Large intestine (tissue), 3 donors: Measurements from ENCODE around the gene MRPL51. TPM values are rescaled to one million over a fixed set of nuclear protein-coding genes. Genes with fewer than 3 reads are reported as not detected.

Source experiments
- DNase-seq, 2 donors: peaks; one replicate each; pipeline versions ENCODE4 v3.0.0 to v3.0.0-alpha.2; 2013
- H3K27ac ChIP-seq: one replicate; pipeline ENCODE4 v1.5.1; 2013; ENCODE audit warnings: low read length
- H3K27me3 ChIP-seq: 2 replicates; pipeline ENCODE4 v1.6.1; 2013; ENCODE audit warnings: low read length; ENCODE audit not compliant: control insufficient read depth, insufficient read depth
- H3K36me3 ChIP-seq: 2 replicates; pipeline ENCODE4 v1.6.1; 2013; ENCODE audit warnings: low read length; ENCODE audit not compliant: control insufficient read depth, insufficient read depth
- H3K4me1 ChIP-seq: one replicate; pipeline ENCODE4 v1.6.1; 2013; ENCODE audit warnings: low read length; ENCODE audit not compliant: control insufficient read depth, insufficient read depth
- H3K4me3 ChIP-seq: one replicate; pipeline ENCODE4 v1.5.1; 2013; ENCODE audit warnings: low read length
- H3K9me3 ChIP-seq: one replicate; pipeline ENCODE4 v1.6.1; 2013; ENCODE audit warnings: mild to moderate bottlenecking, low read depth, low read length, moderate library complexity; ENCODE audit not compliant: control insufficient read depth
- WGBS: methylation state at CpG from one replicate; pipeline ENCODE4 v1.1.5; 2013; ENCODE audit warnings: low lambda C conversion rate; ENCODE audit not compliant: insufficient coverage; 5-methylcytosine and 5-hydroxymethylcytosine counted together
- polyA plus RNA-seq: library from polyadenylated mRNA; unstranded; fragments of 120-200 nt; gene quantifications from one replicate; pipeline ENCODE4 v1.2.1, GENCODE V29; 2013

Gene MRPL51
- polyA plus RNA-seq, 1 donor, result 103 TPM

GRCh38 chr12:6450869-6451347, 42.2 kb downstream of the MRPL51 start:
- H3K4me1 ChIP-seq, result peaks cover 17% of the 10 kb centered on the region
- peaks cover 31% of the 10 kb centered on the region for H3K36me3 ChIP-seq
- no peaks in the 10 kb centered on the region for H3K9me3 ChIP-seq
- WGBS, result no CpG with 5 or more reads among the region's 11 CpGs
- no peaks in the 10 kb centered on the region for H3K27me3 ChIP-seq
- peak overlapping the region; percentile 96 for H3K27ac ChIP-seq
- DNase-seq, result no peak
- H3K4me3 ChIP-seq, result peak overlapping the region; percentile 75

- peak overlapping the region; percentile 96 for H3K27ac ChIP-seq
- peaks cover 17% of the 10 kb centered on the region for H3K4me1 ChIP-seq
- no CpG with 5 or more reads among the region's 16 CpGs for WGBS
- DNase-seq, result no peak
- no peaks in the 10 kb centered on the region for H3K27me3 ChIP-seq
- H3K9me3 ChIP-seq, result no peaks in the 10 kb centered on the region
- H3K4me3 ChIP-seq, result peak overlapping the region; percentile 75
- H3K36me3 ChIP-seq, result peaks cover 35% of the 10 kb centered on the region
These were observed 42.8 kb downstream of the MRPL51 start for GRCh38 chr12:6450091-6450868.

- H3K36me3 ChIP-seq, result peaks cover 31% of the 10 kb centered on the region
- no peaks in the 10 kb centered on the region for H3K27me3 ChIP-seq
- WGBS, result no CpG with 5 or more reads among the region's 16 CpGs
- no peak for DNase-seq
- no peaks in the 10 kb centered on the region for H3K4me1 ChIP-seq
- no peak within 1 kb of the TSS for H3K4me3 ChIP-seq
- H3K9me3 ChIP-seq, result no peaks in the 10 kb centered on the region
- no peak within 1 kb of the TSS for H3K27ac ChIP-seq
These were observed 48.1 kb downstream of the MRPL51 start, which contains the start of gene CD27 for GRCh38 chr12:6444704-6445688. TSS of gene CD27 (plus strand) at chr12:6444955. CDS start at chr12:6445096, 141 bp downstream.

GRCh38 chr12:6444031-6444430, 49.0 kb downstream of the MRPL51 start:
- Histone ChIP-seq H3K27ac (no peak overlapping the region), H3K27me3 (no peaks in the 10 kb centered on the region), H3K4me3 (no peak overlapping the region), H3K4me1 (no peaks in the 10 kb centered on the region), H3K9me3 (no peaks in the 10 kb centered on the region), H3K36me3 (peaks cover 31% of the 10 kb centered on the region)
- no peak for DNase-seq
- WGBS, result no CpG with 5 or more reads among the region's 4 CpGs

- Histone ChIP-seq H3K4me1 (no peaks in the 10 kb centered on the region), H3K9me3 (no peaks in the 10 kb centered on the region), H3K36me3 (peaks cover 31% of the 10 kb centered on the region), H3K4me3 (no peak overlapping the region), H3K27me3 (no peaks in the 10 kb centered on the region), H3K27ac (no peak overlapping the region)
- WGBS, result no CpG with 5 or more reads among the region's 9 CpGs
- DNase-seq, result no peak
These were observed 49.6 kb downstream of the MRPL51 start for GRCh38 chr12:6443361-6443983.

DNA sequence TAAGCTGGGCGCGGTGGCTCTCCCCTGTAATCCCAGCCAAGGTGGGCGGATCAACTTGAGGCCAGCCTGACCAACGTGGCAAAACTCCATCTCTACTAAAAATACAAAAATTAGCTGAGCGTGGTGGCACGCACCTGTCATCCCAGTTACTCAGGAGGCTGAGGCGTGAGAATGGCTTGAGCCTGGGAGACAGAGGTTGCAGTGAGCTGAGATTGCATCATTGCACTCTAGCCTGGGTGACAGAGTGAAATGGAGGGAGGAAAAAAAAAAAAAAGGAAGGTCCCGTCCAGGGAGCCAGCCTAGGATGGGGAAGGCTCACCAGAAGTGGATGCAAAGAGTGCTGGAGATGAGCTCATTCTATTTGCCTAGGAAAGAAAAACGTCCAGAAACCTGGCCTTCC, 50.2 kb downstream of the MRPL51 start:
- Histone ChIP-seq H3K4me1 (no peaks in the 10 kb centered on the region), H3K27me3 (no peaks in the 10 kb centered on the region), H3K27ac (no peak overlapping the region), H3K36me3 (peaks cover 29% of the 10 kb centered on the region), H3K4me3 (no peak overlapping the region), H3K9me3 (no peaks in the 10 kb centered on the region)
- no CpG with 5 or more reads among the region's 9 CpGs for WGBS
- no peak for DNase-seq

Other genes starting within 250 kb of the MRPL51 start
- 106 TPM for gene PLEKHG6, start 182.6 kb downstream of the MRPL51 start, polyA plus RNA-seq
- gene TNFRSF1A, start 151.2 kb downstream of the MRPL51 start, polyA plus RNA-seq, result 122 TPM
- gene SCNN1A, start 117.7 kb downstream of the MRPL51 start, polyA plus RNA-seq, result 25.7 TPM
- gene LTBR, start 109.1 kb downstream of the MRPL51 start, polyA plus RNA-seq, result 132 TPM
- gene CD27, start 48.3 kb downstream of the MRPL51 start, polyA plus RNA-seq, result 1.6 TPM
- 38.5 TPM for gene TAPBPL, start 41.2 kb downstream of the MRPL51 start, polyA plus RNA-seq
- 9.6 TPM for gene VAMP1, start 22.6 kb downstream of the MRPL51 start, polyA plus RNA-seq
- 38.6 TPM for gene NCAPD2, start 840 bp upstream of the MRPL51 start, polyA plus RNA-seq
- gene GAPDH, start 41.3 kb upstream of the MRPL51 start, polyA plus RNA-seq, result 2,065 TPM
- 10.5 TPM for gene IFFO1, start 62.8 kb upstream of the MRPL51 start, polyA plus RNA-seq
- gene NOP2, start 75.0 kb upstream of the MRPL51 start, polyA plus RNA-seq, result 49.3 TPM
- 132 TPM for gene CHD4, start 114.1 kb upstream of the MRPL51 start, polyA plus RNA-seq
- 21.4 TPM for gene LPAR5, start 142.7 kb upstream of the MRPL51 start, polyA plus RNA-seq
- 4.0 TPM for gene ACRBP, start 154.2 kb upstream of the MRPL51 start, polyA plus RNA-seq
- 61.1 TPM for gene ING4, start 169.9 kb upstream of the MRPL51 start, polyA plus RNA-seq
- 86.3 TPM for gene ZNF384, start 196.1 kb upstream of the MRPL51 start, polyA plus RNA-seq
- gene PIANP, start 207.6 kb upstream of the MRPL51 start, polyA plus RNA-seq, result 5.4 TPM
- gene COPS7A, start 230.8 kb upstream of the MRPL51 start, polyA plus RNA-seq, result 42.2 TPM